Upper lobe of right lung (tissue), 1 donor: ENCODE results near the gene CEP70. TPM values are rescaled to one million over a fixed set of nuclear protein-coding genes. Genes with fewer than 3 reads are reported as not detected.

Source experiments
- ATAC-seq: fragments of 200-7000 bp; cut with Tn5 transposase; one replicate; pipeline ENCODE4 v1.9.1; 2020; ENCODE audit warnings: mild to moderate bottlenecking, moderate library complexity
- DNase-seq: peaks from one replicate; pipeline ENCODE4 v3.0.0-alpha.2; 2020
- H3K27ac ChIP-seq: fragments of 200-600 bp; one replicate; pipeline ENCODE4 v1.8.0; 2022
- H3K27me3 ChIP-seq: fragments of 200-600 bp; one replicate; pipeline ENCODE4 v1.8.0; 2022; ENCODE audit warnings: mild to moderate bottlenecking
- H3K36me3 ChIP-seq: fragments of 200-600 bp; one replicate; pipeline ENCODE4 v1.8.0; 2022
- H3K4me1 ChIP-seq: fragments of 200-600 bp; one replicate; pipeline ENCODE4 v1.8.0; 2022
- H3K4me3 ChIP-seq: fragments of 200-600 bp; one replicate; pipeline ENCODE4 v1.8.0; 2022; ENCODE audit warnings: mild to moderate bottlenecking
- H3K9me3 ChIP-seq: fragments of 200-600 bp; one replicate; pipeline ENCODE4 v1.8.0; 2022
- CTCF ChIP-seq: fragments of 200-600 bp; IDR thresholded peaks from one replicate; pipeline ENCODE4 v1.8.0; 2022; ENCODE audit warnings: antibody characterized with exemption
- intact Hi-C: fragments of 100-400 bp; cut with DNase I; formaldehyde crosslinking; loops from one replicate; pipeline ENCODE4 v1.11.0; 2022
- total RNA-seq: library from RNA; stranded (reverse); fragmentation: NEBNext Ultra II Directional; extraction: Animal tissue kit (Norgen Biotek cat#: 25700); gene quantifications from one replicate; pipeline ENCODE4 v1.2.1, GENCODE V29; 2021
- donor health status: DM: no; HTN: yes; CAD: no; lungs with severe emphysema.

The CEP70 gene
- total RNA-seq, 1 donor from 2014 or later, result 46.3 TPM

- ATAC-seq (no peak), DNase-seq (peak; percentile 48)
- intact Hi-C loops, result no loop called here
- no peak overlapping the region for H3K27ac ChIP-seq
- H3K4me3 ChIP-seq, result no peak overlapping the region
- no peaks in the 10 kb centered on the region for H3K36me3 ChIP-seq
- TF ChIP-seq CTCF, result no peak
- H3K4me1 ChIP-seq, result no peaks in the 10 kb centered on the region
- no peaks in the 10 kb centered on the region for H3K9me3 ChIP-seq
- H3K27me3 ChIP-seq, result no peaks in the 10 kb centered on the region
Observed at GRCh38 chr3:138452436-138452835, 141.6 kb downstream of the CEP70 start.

- Histone ChIP-seq H3K4me1 (no peaks in the 10 kb centered on the region), H3K27ac (no peak overlapping the region), H3K9me3 (no peaks in the 10 kb centered on the region), H3K27me3 (no peaks in the 10 kb centered on the region), H3K36me3 (no peaks in the 10 kb centered on the region), H3K4me3 (no peak overlapping the region)
- DNase-seq, result peak; percentile 62
- ATAC-seq, result no peak
- intact Hi-C loops, result no loop called here
- TF ChIP-seq CTCF, result no peak
Observed at GRCh38 chr3:138451595-138452162, 142.4 kb downstream of the CEP70 start.

- intact Hi-C loops, result no loop called here
Observed at GRCh38 chr3:138450704-138451424, 143.2 kb downstream of the CEP70 start.

GRCh38 chr3:138450181-138450580 is 143.9 kb downstream of the CEP70 start:
- no peaks in the 10 kb centered on the region for H3K36me3 ChIP-seq
- H3K27ac ChIP-seq, result no peak overlapping the region
- no peak overlapping the region for H3K4me3 ChIP-seq
- H3K27me3 ChIP-seq, result no peaks in the 10 kb centered on the region
- no peak for TF ChIP-seq CTCF
- ATAC-seq (no peak), DNase-seq (no peak)
- no peaks in the 10 kb centered on the region for H3K9me3 ChIP-seq
- H3K4me1 ChIP-seq, result no peaks in the 10 kb centered on the region
- intact Hi-C loops, result no loop called here

More at GRCh38 chr3:138450704-138451424, 143.2 kb downstream of the CEP70 start:
- DNase-seq (peak; percentile 33), ATAC-seq (no peak)
- Histone ChIP-seq H3K4me3 (no peak overlapping the region), H3K9me3 (no peaks in the 10 kb centered on the region), H3K27ac (no peak overlapping the region), H3K36me3 (no peaks in the 10 kb centered on the region), H3K4me1 (no peaks in the 10 kb centered on the region), H3K27me3 (no peaks in the 10 kb centered on the region)
- TF ChIP-seq CTCF, result no peak

GRCh38 chr3:138449490-138449889 is 144.6 kb downstream of the CEP70 start:
- H3K27me3 ChIP-seq, result no peaks in the 10 kb centered on the region
- DNase-seq, result no peak
- no peak for ATAC-seq
- H3K27ac ChIP-seq, result no peak overlapping the region
- intact Hi-C loops, result no loop called here
- H3K9me3 ChIP-seq, result no peaks in the 10 kb centered on the region
- no peaks in the 10 kb centered on the region for H3K4me1 ChIP-seq
- no peaks in the 10 kb centered on the region for H3K36me3 ChIP-seq
- no peak for TF ChIP-seq CTCF
- H3K4me3 ChIP-seq, result no peak overlapping the region
